HG02642 (cell line): ENCODE results near the gene PGM1.
A peak's percentile ranks its signal among the peaks of the same experiment; 100 is the strongest.
"Not testable (repeated sequence)": the region's sequence is repeated elsewhere in the genome, so short reads cannot be mapped to it uniquely, and the experiment has no call there.

Experiments
- ATAC-seq: cut with Tn5 transposase; IDR thresholded peaks from one replicate; pipeline ENCODE4 v1.9.1; 2021; ENCODE audit warnings: mild to moderate bottlenecking; ENCODE audit not compliant: unreplicated experiment, poor library complexity

Gene PGM1

GRCh38 chr1:63593303-63593885 is at the start of gene PGM1:
Gene PGM1, plus strand, starts transcription at chr1:63593411. Its CDS starts 78 bp downstream, at chr1:63593489.
- ATAC-seq, result peak; percentile 85

- ATAC-seq, result no peak
Observed at GRCh38 chr1:63545780-63546179, 47.4 kb upstream of the PGM1 start.

- no peak for ATAC-seq
Observed at GRCh38 chr1:63547621-63548294, 45.5 kb upstream of the PGM1 start.

GRCh38 chr1:63548303-63548702 is 44.9 kb upstream of the PGM1 start:
- ATAC-seq, result no peak

GRCh38 chr1:63548877-63549276 is 44.3 kb upstream of the PGM1 start:
- no peak for ATAC-seq

GRCh38 chr1:63555480-63555879 is 37.7 kb upstream of the PGM1 start:
- no peak for ATAC-seq

- ATAC-seq, result no peak
Observed at GRCh38 chr1:63557365-63557987, 35.7 kb upstream of the PGM1 start.

GRCh38 chr1:63559357-63559756 is 33.9 kb upstream of the PGM1 start:
- ATAC-seq, result no peak

- no peak for ATAC-seq
Observed at GRCh38 chr1:63563745-63564144, 29.5 kb upstream of the PGM1 start.

- no peak for ATAC-seq
Observed at GRCh38 chr1:63569068-63569467, 24.1 kb upstream of the PGM1 start.

- ATAC-seq, result no peak
Observed at GRCh38 chr1:63569640-63570316, 23.4 kb upstream of the PGM1 start.

- not testable (repeated sequence) for ATAC-seq
Observed at GRCh38 chr1:63572686-63573085, 20.5 kb upstream of the PGM1 start.

- not testable (repeated sequence) for ATAC-seq
Observed at GRCh38 chr1:63574203-63574796, 18.9 kb upstream of the PGM1 start.

GRCh38 chr1:63575340-63575826 is 17.8 kb upstream of the PGM1 start:
- ATAC-seq, result no peak

- not testable (repeated sequence) for ATAC-seq
Observed at GRCh38 chr1:63586326-63586725, 6.9 kb upstream of the PGM1 start.

GRCh38 chr1:63590166-63590560 is 3.0 kb upstream of the PGM1 start:
- ATAC-seq, result no peak

GRCh38 chr1:63592536-63593302 is 492 bp upstream of the PGM1 start:
- ATAC-seq, result no peak

- ATAC-seq, result peak; percentile 51
Observed at GRCh38 chr1:63593886-63594605, 835 bp downstream of the PGM1 start.

- ATAC-seq, result no peak
Observed at GRCh38 chr1:63595435-63595834, 2.2 kb downstream of the PGM1 start.
